ENCODE results near the gene MAGEA8. TPM values are rescaled to one million over a fixed set of nuclear protein-coding genes. Genes with fewer than 3 reads are reported as not detected.

The MAGEA8 gene
- total RNA-seq, 6 donors from 2014 or later: not detected

- 98 to 100% methylated on average over 1 to 2 of the region's 2 CpGs for WGBS, 2 donors
- Histone ChIP-seq H3K36me3 (no peaks in the 10 kb centered on the region), H3K4me3 (no peak overlapping the region), H3K27me3 (no peaks in the 10 kb centered on the region), H3K4me1 (no peaks in the 10 kb centered on the region), H3K27ac (no peak overlapping the region), H3K9me3 (no peaks in the 10 kb centered on the region)
- no peak for ATAC-seq (ENCODE audit: low FRiP score in 2 of 2)
- DNase-seq: no peak
- TF ChIP-seq EP300 (IDR thresholded peaks at IDR 0.05): no peak
- TF ChIP-seq POLR2A (IDR thresholded peaks at IDR 0.05): no peak
- no peak for TF ChIP-seq POLR2AphosphoS5 (IDR thresholded peaks at IDR 0.05)
- no peak for TF ChIP-seq CTCF (IDR thresholded peaks at IDR 0.05)
Measured at GRCh38 chrX:149841929-149842328, 39.1 kb upstream of the MAGEA8 start.

- H3K4me3 ChIP-seq: no peak overlapping the region
- no peak for TF ChIP-seq CTCF (IDR thresholded peaks at IDR 0.05)
- no peak for TF ChIP-seq POLR2AphosphoS5 (IDR thresholded peaks at IDR 0.05)
- TF ChIP-seq POLR2A (IDR thresholded peaks at IDR 0.05): no peak
- TF ChIP-seq EP300 (IDR thresholded peaks at IDR 0.05): no peak
- no peaks in the 10 kb centered on the region for H3K36me3 ChIP-seq
- 88% methylated on average over 1 of the region's 1 CpG for WGBS, 2 donors
- H3K27me3 ChIP-seq: no peaks in the 10 kb centered on the region
- H3K4me1 ChIP-seq: no peaks in the 10 kb centered on the region
- ATAC-seq (ENCODE audit: low FRiP score in 2 of 2) (no peak), DNase-seq (no peak)
- no peaks in the 10 kb centered on the region for H3K9me3 ChIP-seq
- H3K27ac ChIP-seq: no peak overlapping the region
Measured at GRCh38 chrX:149845385-149845784, 35.6 kb upstream of the MAGEA8 start.

- WGBS, 2 donors: 83 to 94% methylated on average over 2 to 3 of the region's 3 CpGs
- no peak overlapping the region for H3K4me3 ChIP-seq
- no peak for DNase-seq
- no peaks in the 10 kb centered on the region for H3K36me3 ChIP-seq
- TF ChIP-seq CTCF (IDR thresholded peaks at IDR 0.05) (no peak), POLR2AphosphoS5 (IDR thresholded peaks at IDR 0.05) (no peak), EP300 (IDR thresholded peaks at IDR 0.05) (no peak), POLR2A (IDR thresholded peaks at IDR 0.05) (no peak)
- no peaks in the 10 kb centered on the region for H3K4me1 ChIP-seq
- no peaks in the 10 kb centered on the region for H3K9me3 ChIP-seq
- H3K27me3 ChIP-seq: no peaks in the 10 kb centered on the region
- H3K27ac ChIP-seq: no peak overlapping the region
- no peak for ATAC-seq (ENCODE audit: low FRiP score in 2 of 2)
Measured at GRCh38 chrX:149846789-149847188, 34.2 kb upstream of the MAGEA8 start.

- no peak for TF ChIP-seq CTCF (IDR thresholded peaks at IDR 0.05)
- TF ChIP-seq POLR2A (IDR thresholded peaks at IDR 0.05): no peak
- no peak for TF ChIP-seq POLR2AphosphoS5 (IDR thresholded peaks at IDR 0.05)
- TF ChIP-seq EP300 (IDR thresholded peaks at IDR 0.05): no peak
- Histone ChIP-seq H3K36me3 (no peaks in the 10 kb centered on the region), H3K9me3 (no peaks in the 10 kb centered on the region), H3K27me3 (no peaks in the 10 kb centered on the region), H3K4me1 (no peaks in the 10 kb centered on the region), H3K4me3 (no peak overlapping the region), H3K27ac (no peak overlapping the region)
- DNase-seq (no peak), ATAC-seq (ENCODE audit: low FRiP score in 2 of 2) (no peak)
- 89% methylated on average over 3 of the region's 3 CpGs for WGBS, 2 donors
Measured at GRCh38 chrX:149848855-149849254, 32.1 kb upstream of the MAGEA8 start.

- no peak for ATAC-seq (ENCODE audit: low FRiP score in 2 of 2)
- WGBS, 2 donors: 78 to 82% methylated on average over 2 of the region's 2 CpGs
- H3K36me3 ChIP-seq: no peaks in the 10 kb centered on the region
Measured at GRCh38 chrX:149849787-149850186, 31.2 kb upstream of the MAGEA8 start.

More at GRCh38 chrX:149849787-149850186, 31.2 kb upstream of the MAGEA8 start:
- H3K9me3 ChIP-seq: no peaks in the 10 kb centered on the region
- H3K27me3 ChIP-seq: no peaks in the 10 kb centered on the region
- TF ChIP-seq POLR2AphosphoS5 (IDR thresholded peaks at IDR 0.05): no peak
- no peak overlapping the region for H3K4me3 ChIP-seq
- H3K4me1 ChIP-seq: no peaks in the 10 kb centered on the region
- no peak overlapping the region for H3K27ac ChIP-seq
- DNase-seq: no peak
